ENCODE measurements around the gene POMT2.

GRCh38 chr14:77314539-77315457 is 5.9 kb downstream of the POMT2 start:
- TF ChIP-seq CTCF (conservative IDR thresholded peaks at IDR 0.05) (no peak), ZFX (IDR thresholded peaks at IDR 0.05) (no peak)
